ENCODE measurements around the gene TNS3. TPM values are rescaled to one million over a fixed set of nuclear protein-coding genes. Genes with fewer than 3 reads are reported as not detected.

TNS3 gene
- total and polyA plus RNA-seq, 10 of the 15 experiments (the other 5 are each of a cell fraction or from before 2014, with no cell fraction given): 0.27 to 2.7 (median 0.79) TPM

- in situ Hi-C loops (cut with MboI) (no loop called here), intact Hi-C loops (cut with micrococcal nuclease; ENCODE audit: unreplicated experiment) (no loop called here)
- DNase-seq (ENCODE audit: low read depth, low spot score): no peak
- no peak for TF ChIP-seq HDGF (IDR thresholded peaks at IDR 0.05)
- TF ChIP-seq MTA2 (IDR thresholded peaks at IDR 0.05; ENCODE audit: low read depth): no peak
- TF ChIP-seq STAT1 (conservative IDR thresholded peaks at IDR 0.05): no peak
- no peak for TF ChIP-seq TARDBP (IDR thresholded peaks at IDR 0.05; ENCODE audit: borderline replicate concordance)
- TF ChIP-seq ZSCAN29 (IDR thresholded peaks at IDR 0.05): no peak
- TF ChIP-seq ZBTB40 (IDR thresholded peaks at IDR 0.05; ENCODE audit: borderline replicate concordance): no peak
- Histone ChIP-seq H4K20me1 (ENCODE audit: control insufficient read depth, insufficient read depth) (no peaks in the 10 kb centered on the region), H3K4me2 (ENCODE audit: control insufficient read depth, insufficient read depth) (no peak overlapping the region), H3K9ac (ENCODE audit: control insufficient read depth, insufficient read depth, low read length) (no peak overlapping the region), H3K9me3 (replicated peaks; ENCODE audit: control insufficient read depth, insufficient read depth, low read length) (no peaks in the 10 kb centered on the region), H3K4me1 (ENCODE audit: control insufficient read depth, insufficient read depth, low read length) (no peaks in the 10 kb centered on the region; the same call in 1 of the 2 replicates), H3K27ac (ENCODE audit: control insufficient read depth, insufficient read depth) (no peak overlapping the region), H2AFZ (ENCODE audit: control insufficient read depth, low read depth, low read length) (no peak overlapping the region), H3K79me2 (ENCODE audit: control insufficient read depth, insufficient read depth, low read length) (no peaks in the 10 kb centered on the region), H3K4me3 (no peak overlapping the region), H3K27me3 (replicated peaks in 1 of 2; ENCODE audit: control insufficient read depth in 2 of 2, insufficient read depth in 2 of 2, low read length in 1 of 2) (no peaks in the 10 kb centered on the region; a peak in 1 of 4 replicates), H3K36me3 (ENCODE audit: control insufficient read depth in 2 of 2, insufficient read depth in 2 of 2, low read length in 1 of 2) (no peaks in the 10 kb centered on the region)
- ChIA-PET POLR2A (no interaction called here), RAD21 (ENCODE audit: unreplicated experiment) (no interaction called here), SMC1A (ENCODE audit: uncharacterized antibody, unreplicated experiment) (no interaction called here), CTCF (no interaction called here)
- FAIRE-seq: no peak
- BruUV-seq (replicated peaks): no TSS peak
- no peak for ATAC-seq
- WGBS (ENCODE audit: insufficient coverage, insufficient replicate concordance, low lambda C conversion rate, missing lambda C conversion rate): 18% methylated on average over 13 of the region's 13 CpGs
These were observed 197.0 kb downstream of the TNS3 start for GRCh38 chr7:47384755-47385535.

Measured in GM12878 (cell line).